Panc1 (cell line): ENCODE measurements around the gene KIF26B. TPM values are rescaled to one million over a fixed set of nuclear protein-coding genes. Genes with fewer than 3 reads are reported as not detected.
"Not testable (repeated sequence)": the region's sequence is repeated elsewhere in the genome, so short reads cannot be mapped to it uniquely, and the experiment has no call there.

Experiments
- ATAC-seq: fragments of 200-7000 bp; cut with Tn5 transposase; 2 replicates; pipeline ENCODE4 v1.9.1; 2020; ENCODE audit warnings: mild to moderate bottlenecking, moderate library complexity
- BruUV-seq: library from RNA; stranded (reverse); fragments of 400-500 nt; replicated peaks from 2 replicates; lab custom pipeline; 2021; lab: Mats Ljungman, UMichigan
- CTCF ChIA-PET: fragments of 300-600 bp; sonication (Branson Sonifier 250); formaldehyde crosslinking; loops from one replicate; lab custom pipeline; 2022; ENCODE audit warnings: antibody characterized with exemption; lab: Charles Lee
- POLR2A ChIA-PET: fragments of 300-600 bp; sonication (Branson Sonifier 250); formaldehyde crosslinking; loops from one replicate; lab custom pipeline; 2022; ENCODE audit warnings: antibody characterized with exemption; lab: Charles Lee
- DNase-seq: peaks from one replicate; pipeline ENCODE4 v3.0.0-alpha.2; 2010; ENCODE audit warnings: low read depth, low spot score
- H3K27ac ChIP-seq: 2 replicates; pipeline ENCODE4 v1.5.1; 2011; ENCODE audit warnings: mild to moderate bottlenecking, low read length, inconsistent platforms
- H3K27me3 ChIP-seq: fragments of 200-500 bp; sonication (Bioruptor generic); 2 replicates; pipeline ENCODE4 v1.6.0; 2014; ENCODE audit warnings: low read length, inconsistent platforms; ENCODE audit not compliant: control insufficient read depth, insufficient read depth
- H3K36me3 ChIP-seq: fragments of 200-500 bp; sonication (Bioruptor generic); 2 replicates; pipeline ENCODE4 v1.5.1; 2014; ENCODE audit warnings: inconsistent platforms, mild to moderate bottlenecking, low read length, moderate library complexity; ENCODE audit not compliant: control insufficient read depth, insufficient read depth
- H3K4me1 ChIP-seq: 2 replicates; pipeline ENCODE4 v1.5.1; 2011; ENCODE audit warnings: inconsistent platforms, mild to moderate bottlenecking, low read length, moderate library complexity; ENCODE audit not compliant: control insufficient read depth, insufficient read depth
- H3K4me3 ChIP-seq, 2 experiments: 2 replicates each; pipeline ENCODE4 v1.5.1; 2011 to 2012; ENCODE audit warnings: low read depth in 2 of 2, low read length in 2 of 2, mild to moderate bottlenecking in 2 of 2, inconsistent platforms in 1 of 2, moderate library complexity in 1 of 2
- H3K9me3 ChIP-seq: fragments of 200-500 bp; sonication (Bioruptor generic); 2 replicates; pipeline ENCODE4 v1.5.1; 2014; ENCODE audit warnings: low read depth, mild to moderate bottlenecking, inconsistent platforms, low read length, moderate library complexity; ENCODE audit not compliant: control insufficient read depth, insufficient read depth
- POLR2AphosphoS5 ChIP-seq: IDR thresholded peaks from 2 replicates; pipeline ENCODE4 v1.6.1; 2012; ENCODE audit warnings: mild to moderate bottlenecking, low read depth, low read length, moderate library complexity
- SIN3A ChIP-seq: IDR thresholded peaks from 2 replicates; pipeline ENCODE4 v1.6.1; 2012; ENCODE audit warnings: low read depth, mild to moderate bottlenecking, low read length, moderate library complexity, borderline replicate concordance; ENCODE audit not compliant: insufficient read depth
- TCF7L2 ChIP-seq: IDR thresholded peaks from 2 replicates; pipeline ENCODE4 v1.6.1; 2011; ENCODE audit warnings: mild to moderate bottlenecking, low read depth, low read length, inconsistent platforms
- in situ Hi-C: cut with HindIII; loops from 2 replicates; pipeline ENCODE4 v1.10.0; 2016; ENCODE audit warnings: low sequenced_read_pairs, low pct_unique_long_range_greater_than_20kb
- intact Hi-C: fragments of 100-400 bp; cut with micrococcal nuclease; formaldehyde crosslinking; loops from one replicate; pipeline ENCODE4 v1.10.0; 2022; ENCODE audit not compliant: unreplicated experiment
- total RNA-seq: library from RNA; stranded (reverse); gene quantifications from one replicate; pipeline ENCODE4 v1.2.1, GENCODE V29; 2021; ENCODE audit not compliant: unreplicated experiment
- TF ChIP-seq, protein P1 (sequence below): fragments of 450-650 bp; IDR thresholded peaks from 2 replicates; pipeline ENCODE4 v1.5.1; 2017; ENCODE audit warnings: mild to moderate bottlenecking
- TF ChIP-seq, protein P2 (sequence below), 2 experiments: IDR thresholded peaks; 2 replicates each; pipeline ENCODE4 v1.6.1; 2011 to 2012; ENCODE audit warnings: low read depth in 2 of 2, control low read depth in 1 of 2, low read length in 1 of 2, mild to moderate bottlenecking in 1 of 2, moderate library complexity in 1 of 2; ENCODE audit not compliant: insufficient read depth in 1 of 2

KIF26B gene
- total RNA-seq, 1 experiment from 2014 or later, result 0.33 TPM

DNA sequence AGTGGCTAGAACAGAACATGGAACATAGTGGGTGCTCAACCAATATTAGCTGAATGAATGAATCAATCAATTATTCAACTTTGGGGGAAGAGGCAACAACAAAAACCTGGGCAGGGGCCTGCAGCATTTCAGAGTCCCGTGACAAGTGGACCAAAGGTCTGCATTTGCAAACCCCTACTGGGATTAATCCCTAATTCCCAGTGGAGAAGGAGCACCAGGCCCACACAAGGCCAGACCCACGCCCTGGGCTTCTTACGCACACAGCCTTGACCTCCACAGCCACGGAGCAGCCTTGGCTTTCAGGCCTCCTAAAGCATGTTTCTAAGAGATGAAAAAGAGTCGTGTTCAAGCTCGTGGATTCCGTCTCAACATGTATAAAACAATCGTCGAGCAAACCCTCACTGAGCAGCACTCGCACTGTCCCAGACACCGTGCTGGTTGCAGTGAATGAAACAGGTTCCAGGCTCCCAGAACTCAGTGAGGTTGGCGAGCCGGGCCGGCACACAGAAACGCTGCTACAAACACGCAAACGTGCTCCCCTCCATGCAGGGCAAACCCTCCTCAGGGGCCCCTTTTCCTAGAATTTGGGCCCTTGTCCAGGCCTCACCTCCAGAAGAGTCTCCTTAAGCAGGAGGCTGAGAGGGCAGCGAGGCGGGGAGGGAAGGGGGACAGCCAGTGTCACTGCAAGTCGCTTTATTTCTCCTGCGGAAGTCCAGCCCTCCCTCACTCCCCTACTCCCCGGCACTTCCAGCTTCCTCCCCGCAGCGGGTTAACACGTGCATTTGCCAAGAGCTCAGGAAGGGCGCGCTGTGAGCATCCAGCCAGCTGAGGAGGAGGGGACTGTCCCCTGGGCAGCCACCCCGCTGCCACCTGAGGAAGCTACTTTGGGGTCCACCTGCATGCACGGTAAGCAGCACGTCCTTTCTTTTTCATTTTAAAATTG lies 556.4 kb downstream of the KIF26B start:
- POLR2A ChIA-PET, result no interaction called here
- CTCF ChIA-PET, result no interaction called here
- no peaks in the 10 kb centered on the region for H3K27me3 ChIP-seq
- no peak overlapping the region for H3K4me3 ChIP-seq
- in situ Hi-C loops (no loop called here), intact Hi-C loops (no loop called here)
- no peaks in the 10 kb centered on the region for H3K9me3 ChIP-seq
- BruUV-seq, result no TSS peak
- TF ChIP-seq TCF7L2, result no peak
- TF ChIP-seq, protein P1, sequence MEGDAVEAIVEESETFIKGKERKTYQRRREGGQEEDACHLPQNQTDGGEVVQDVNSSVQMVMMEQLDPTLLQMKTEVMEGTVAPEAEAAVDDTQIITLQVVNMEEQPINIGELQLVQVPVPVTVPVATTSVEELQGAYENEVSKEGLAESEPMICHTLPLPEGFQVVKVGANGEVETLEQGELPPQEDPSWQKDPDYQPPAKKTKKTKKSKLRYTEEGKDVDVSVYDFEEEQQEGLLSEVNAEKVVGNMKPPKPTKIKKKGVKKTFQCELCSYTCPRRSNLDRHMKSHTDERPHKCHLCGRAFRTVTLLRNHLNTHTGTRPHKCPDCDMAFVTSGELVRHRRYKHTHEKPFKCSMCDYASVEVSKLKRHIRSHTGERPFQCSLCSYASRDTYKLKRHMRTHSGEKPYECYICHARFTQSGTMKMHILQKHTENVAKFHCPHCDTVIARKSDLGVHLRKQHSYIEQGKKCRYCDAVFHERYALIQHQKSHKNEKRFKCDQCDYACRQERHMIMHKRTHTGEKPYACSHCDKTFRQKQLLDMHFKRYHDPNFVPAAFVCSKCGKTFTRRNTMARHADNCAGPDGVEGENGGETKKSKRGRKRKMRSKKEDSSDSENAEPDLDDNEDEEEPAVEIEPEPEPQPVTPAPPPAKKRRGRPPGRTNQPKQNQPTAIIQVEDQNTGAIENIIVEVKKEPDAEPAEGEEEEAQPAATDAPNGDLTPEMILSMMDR, result no peak
- TF ChIP-seq SIN3A, result no peak
- TF ChIP-seq POLR2AphosphoS5, result no peak
- TF ChIP-seq, protein P2, sequence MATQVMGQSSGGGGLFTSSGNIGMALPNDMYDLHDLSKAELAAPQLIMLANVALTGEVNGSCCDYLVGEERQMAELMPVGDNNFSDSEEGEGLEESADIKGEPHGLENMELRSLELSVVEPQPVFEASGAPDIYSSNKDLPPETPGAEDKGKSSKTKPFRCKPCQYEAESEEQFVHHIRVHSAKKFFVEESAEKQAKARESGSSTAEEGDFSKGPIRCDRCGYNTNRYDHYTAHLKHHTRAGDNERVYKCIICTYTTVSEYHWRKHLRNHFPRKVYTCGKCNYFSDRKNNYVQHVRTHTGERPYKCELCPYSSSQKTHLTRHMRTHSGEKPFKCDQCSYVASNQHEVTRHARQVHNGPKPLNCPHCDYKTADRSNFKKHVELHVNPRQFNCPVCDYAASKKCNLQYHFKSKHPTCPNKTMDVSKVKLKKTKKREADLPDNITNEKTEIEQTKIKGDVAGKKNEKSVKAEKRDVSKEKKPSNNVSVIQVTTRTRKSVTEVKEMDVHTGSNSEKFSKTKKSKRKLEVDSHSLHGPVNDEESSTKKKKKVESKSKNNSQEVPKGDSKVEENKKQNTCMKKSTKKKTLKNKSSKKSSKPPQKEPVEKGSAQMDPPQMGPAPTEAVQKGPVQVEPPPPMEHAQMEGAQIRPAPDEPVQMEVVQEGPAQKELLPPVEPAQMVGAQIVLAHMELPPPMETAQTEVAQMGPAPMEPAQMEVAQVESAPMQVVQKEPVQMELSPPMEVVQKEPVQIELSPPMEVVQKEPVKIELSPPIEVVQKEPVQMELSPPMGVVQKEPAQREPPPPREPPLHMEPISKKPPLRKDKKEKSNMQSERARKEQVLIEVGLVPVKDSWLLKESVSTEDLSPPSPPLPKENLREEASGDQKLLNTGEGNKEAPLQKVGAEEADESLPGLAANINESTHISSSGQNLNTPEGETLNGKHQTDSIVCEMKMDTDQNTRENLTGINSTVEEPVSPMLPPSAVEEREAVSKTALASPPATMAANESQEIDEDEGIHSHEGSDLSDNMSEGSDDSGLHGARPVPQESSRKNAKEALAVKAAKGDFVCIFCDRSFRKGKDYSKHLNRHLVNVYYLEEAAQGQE (IDR thresholded peaks at IDR 0.05; ENCODE audit: insufficient read depth in 1 of 2, low read depth in 2 of 2, low read length in 1 of 2), result no peak
- H3K27ac ChIP-seq, result no peak overlapping the region
- H3K36me3 ChIP-seq, result no peaks in the 10 kb centered on the region
- DNase-seq (no peak), ATAC-seq (no peak)
- no peaks in the 10 kb centered on the region for H3K4me1 ChIP-seq

DNA sequence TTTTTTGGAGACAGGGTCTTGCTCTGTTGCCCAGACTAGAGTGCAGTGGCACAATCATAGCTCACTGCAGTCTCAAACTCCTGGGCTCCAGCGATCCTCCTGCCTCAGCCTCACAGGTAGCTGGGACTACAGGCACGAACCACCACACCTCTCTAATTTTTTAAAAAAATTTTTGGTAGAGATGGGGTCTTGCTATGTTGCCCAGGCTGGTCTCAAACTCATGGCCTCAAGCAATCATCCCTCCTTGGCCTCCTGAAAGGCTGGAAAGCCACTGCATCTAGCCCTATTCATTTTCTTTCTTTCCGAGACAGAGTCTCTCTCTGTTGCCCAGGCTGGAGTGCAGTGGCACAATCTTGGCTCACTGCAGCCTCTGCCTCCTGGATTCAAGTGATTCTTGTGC lies 559.2 kb downstream of the KIF26B start:
- H3K4me1 ChIP-seq, H3K27me3 ChIP-seq, ATAC-seq, intact Hi-C loops, H3K4me3 ChIP-seq, BruUV-seq, H3K36me3 ChIP-seq, H3K9me3 ChIP-seq, H3K27ac ChIP-seq, in situ Hi-C loops, POLR2A ChIA-PET, DNase-seq: not testable (repeated sequence)
- CTCF ChIA-PET, result interaction anchor here (0.6 kb wide), 1 partner anchor 333 kb away, joined by 5 read pairs; no protein-coding TSS in a partner anchor

DNA sequence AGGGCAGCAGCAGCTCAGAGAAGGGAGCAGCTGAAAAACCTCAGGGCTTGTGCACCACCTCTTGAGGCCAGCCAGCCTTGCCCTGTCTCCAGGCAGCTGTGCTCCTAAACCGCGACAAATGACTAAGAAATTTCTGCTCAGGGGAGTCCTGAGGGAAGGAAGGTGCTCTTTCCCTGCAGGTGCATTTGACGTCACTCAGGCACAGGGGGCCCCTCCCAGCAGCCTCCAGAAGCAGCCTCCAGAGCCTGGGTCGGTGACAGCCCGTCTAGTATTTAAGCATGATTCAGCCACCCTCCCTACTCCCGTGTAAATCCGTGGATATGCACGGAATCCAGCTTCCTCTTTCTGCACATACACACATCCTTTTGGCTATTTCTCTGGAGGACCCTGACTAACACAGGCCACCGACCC lies 560.5 kb downstream of the KIF26B start:
- no peak for TF ChIP-seq TCF7L2
- TF ChIP-seq, protein P1, result no peak
- TF ChIP-seq, protein P2 (IDR thresholded peaks at IDR 0.05; ENCODE audit: insufficient read depth in 1 of 2, low read depth in 2 of 2, low read length in 1 of 2), result no peak
- TF ChIP-seq POLR2AphosphoS5, result no peak
- TF ChIP-seq SIN3A, result no peak
- intact Hi-C loops, result no loop called here
- in situ Hi-C loops, result no loop called here
- no peak overlapping the region for H3K4me3 ChIP-seq
- H3K9me3 ChIP-seq, result no peaks in the 10 kb centered on the region
- ChIA-PET CTCF (no interaction called here), POLR2A (no interaction called here)
- ATAC-seq (no peak), DNase-seq (no peak)
- H3K27me3 ChIP-seq, result no peaks in the 10 kb centered on the region
- H3K27ac ChIP-seq, result no peak overlapping the region
- BruUV-seq, result no TSS peak
- no peaks in the 10 kb centered on the region for H3K4me1 ChIP-seq
- no peaks in the 10 kb centered on the region for H3K36me3 ChIP-seq
